ENCODE data around the gene JAKMIP1.

JAKMIP1 gene

GRCh38 chr4:6177587-6178197 lies 22.7 kb downstream of the JAKMIP1 start:
- DNase-seq = no peak

GRCh38 chr4:6175426-6175825 lies 24.9 kb downstream of the JAKMIP1 start:
- no peak for DNase-seq

- DNase-seq = no peak
These were observed 27.5 kb downstream of the JAKMIP1 start for GRCh38 chr4:6172927-6173200.

- no peak for DNase-seq
These were observed 28.0 kb downstream of the JAKMIP1 start for GRCh38 chr4:6172093-6172926.

GRCh38 chr4:6169239-6169638 lies 31.1 kb downstream of the JAKMIP1 start:
- no peak for DNase-seq

- DNase-seq = no peak
These were observed 34.6 kb downstream of the JAKMIP1 start for GRCh38 chr4:6165766-6166165.

GRCh38 chr4:6162885-6163284 lies 37.5 kb downstream of the JAKMIP1 start:
- no peak for DNase-seq

GRCh38 chr4:6161921-6162464 lies 38.4 kb downstream of the JAKMIP1 start:
- no peak for DNase-seq

- no peak for DNase-seq
These were observed 39.8 kb downstream of the JAKMIP1 start for GRCh38 chr4:6160536-6160935.

GRCh38 chr4:6157926-6158325 lies 42.4 kb downstream of the JAKMIP1 start:
- no peak for DNase-seq

GRCh38 chr4:6155996-6156750 lies 44.2 kb downstream of the JAKMIP1 start:
- no peak for DNase-seq

- DNase-seq = no peak
These were observed 45.5 kb downstream of the JAKMIP1 start for GRCh38 chr4:6154875-6155274.

- DNase-seq = no peak
These were observed 46.5 kb downstream of the JAKMIP1 start for GRCh38 chr4:6153874-6154273.

GRCh38 chr4:6152869-6153705 lies 47.3 kb downstream of the JAKMIP1 start:
- no peak for DNase-seq

GRCh38 chr4:6150046-6150735 lies 50.2 kb downstream of the JAKMIP1 start:
- no peak for DNase-seq

GRCh38 chr4:6148506-6149205 lies 51.7 kb downstream of the JAKMIP1 start:
- DNase-seq = no peak

- DNase-seq = no peak
These were observed 52.9 kb downstream of the JAKMIP1 start for GRCh38 chr4:6147441-6147840.

GRCh38 chr4:6143603-6144181 lies 56.7 kb downstream of the JAKMIP1 start:
- no peak for DNase-seq

- DNase-seq = no peak
These were observed 57.3 kb downstream of the JAKMIP1 start for GRCh38 chr4:6142935-6143602.

GRCh38 chr4:6142511-6142910 lies 57.8 kb downstream of the JAKMIP1 start:
- no peak for DNase-seq

GRCh38 chr4:6141554-6141953 lies 58.8 kb downstream of the JAKMIP1 start:
- no peak for DNase-seq
